Measurements from ENCODE around the gene HHAT. TPM values are rescaled to one million over a fixed set of nuclear protein-coding genes. Genes with fewer than 3 reads are reported as not detected.

The HHAT gene
- total RNA-seq, 1 experiment from 2014 or later, result 3.0 TPM

DNA sequence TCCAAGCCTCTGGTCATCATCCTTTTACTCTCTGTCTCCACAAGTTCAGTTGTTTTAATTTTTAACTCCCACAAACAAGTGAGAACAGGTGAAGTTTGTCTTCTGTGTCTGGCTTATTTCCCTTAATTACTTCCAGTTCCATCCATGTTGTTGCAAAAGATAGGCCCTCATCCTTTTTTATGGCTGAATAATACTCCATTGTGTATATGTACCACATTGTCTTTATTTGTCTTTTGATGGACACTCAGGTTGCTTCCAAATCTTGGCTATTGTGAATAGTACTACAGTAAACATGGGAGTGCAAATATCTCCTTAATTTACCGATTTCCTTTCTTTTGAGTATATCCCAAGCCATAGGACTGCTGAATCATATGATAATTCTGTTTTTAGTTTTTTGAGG lies 262.5 kb downstream of the HHAT start:
- ChIA-PET CTCF (no interaction called here), POLR2A (ENCODE audit: low non-redundant PET) (no interaction called here)
- Histone ChIP-seq H3K4me1 (ENCODE audit: insufficient read depth, low read length, poor library complexity, severe bottlenecking) (no peaks in the 10 kb centered on the region), H3K27ac (ENCODE audit: low read depth, low read length, poor library complexity, severe bottlenecking) (no peak overlapping the region), H3K4me3 (ENCODE audit: low read depth, low read length, poor library complexity, severe bottlenecking) (no peak overlapping the region), H3K27me3 (replicated peaks; ENCODE audit: insufficient read depth, low read depth, low read length, poor library complexity) (peaks cover 8% of the 10 kb centered on the region), H3K36me3 (ENCODE audit: insufficient read depth, low read length, poor library complexity, severe bottlenecking) (no peaks in the 10 kb centered on the region), H3K9me3 (ENCODE audit: low read depth, low read length, poor library complexity, severe bottlenecking) (no peaks in the 10 kb centered on the region)
- DNase-seq (ENCODE audit: low spot score), result no peak
- TF ChIP-seq EZH2 (IDR thresholded peaks at IDR 0.05; ENCODE audit: borderline replicate concordance, low read depth, low read length, poor library complexity, severe bottlenecking), result no peak
- no peak for TF ChIP-seq CTCF (conservative IDR thresholded peaks at IDR 0.05; ENCODE audit: low read depth, low read length)
- intact Hi-C loops (cut with micrococcal nuclease; ENCODE audit: unreplicated experiment), result no loop called here
- no TSS peak for BruUV-seq (replicated peaks)

- TF ChIP-seq EZH2 (IDR thresholded peaks at IDR 0.05; ENCODE audit: borderline replicate concordance, low read depth, low read length, poor library complexity, severe bottlenecking) (no peak), CTCF (conservative IDR thresholded peaks at IDR 0.05; ENCODE audit: low read depth, low read length) (no peak)
- Histone ChIP-seq H3K4me3 (ENCODE audit: low read depth, low read length, poor library complexity, severe bottlenecking) (no peak overlapping the region), H3K9me3 (ENCODE audit: low read depth, low read length, poor library complexity, severe bottlenecking) (no peaks in the 10 kb centered on the region), H3K27me3 (replicated peaks; ENCODE audit: insufficient read depth, low read depth, low read length, poor library complexity) (peaks cover 11% of the 10 kb centered on the region), H3K4me1 (ENCODE audit: insufficient read depth, low read length, poor library complexity, severe bottlenecking) (peaks cover under 1% of the 10 kb centered on the region), H3K36me3 (ENCODE audit: insufficient read depth, low read length, poor library complexity, severe bottlenecking) (no peaks in the 10 kb centered on the region), H3K27ac (ENCODE audit: low read depth, low read length, poor library complexity, severe bottlenecking) (no peak overlapping the region)
- BruUV-seq (replicated peaks), result no TSS peak
- ChIA-PET POLR2A (ENCODE audit: low non-redundant PET) (no interaction called here), CTCF (no interaction called here)
- intact Hi-C loops (cut with micrococcal nuclease; ENCODE audit: unreplicated experiment), result no loop called here
- no peak for DNase-seq (ENCODE audit: low spot score)
Measured at GRCh38 chr1:210594605-210595004, 265.9 kb downstream of the HHAT start.

- H3K4me3 ChIP-seq (ENCODE audit: low read depth, low read length, poor library complexity, severe bottlenecking), result no peak overlapping the region
- peaks cover 21% of the 10 kb centered on the region for H3K4me1 ChIP-seq (ENCODE audit: insufficient read depth, low read length, poor library complexity, severe bottlenecking)
- ChIA-PET CTCF (no interaction called here), POLR2A (ENCODE audit: low non-redundant PET) (no interaction called here)
- H3K36me3 ChIP-seq (ENCODE audit: insufficient read depth, low read length, poor library complexity, severe bottlenecking), result no peaks in the 10 kb centered on the region
- no peaks in the 10 kb centered on the region for H3K9me3 ChIP-seq (ENCODE audit: low read depth, low read length, poor library complexity, severe bottlenecking)
- H3K27ac ChIP-seq (ENCODE audit: low read depth, low read length, poor library complexity, severe bottlenecking), result no peak overlapping the region
- H3K27me3 ChIP-seq (replicated peaks; ENCODE audit: insufficient read depth, low read depth, low read length, poor library complexity), result peaks cover 13% of the 10 kb centered on the region
- BruUV-seq (replicated peaks), result no TSS peak
- no peak for DNase-seq (ENCODE audit: low spot score)
- intact Hi-C loops (cut with micrococcal nuclease; ENCODE audit: unreplicated experiment), result no loop called here
- TF ChIP-seq EZH2 (IDR thresholded peaks at IDR 0.05; ENCODE audit: borderline replicate concordance, low read depth, low read length, poor library complexity, severe bottlenecking), result no peak
- TF ChIP-seq CTCF (conservative IDR thresholded peaks at IDR 0.05; ENCODE audit: low read depth, low read length), result no peak
Measured at GRCh38 chr1:210596641-210597040, 267.9 kb downstream of the HHAT start.
